Suprapubic skin (tissue), 4 donors: ENCODE results near the gene PMEL. TPM values are rescaled to one million over a fixed set of nuclear protein-coding genes. Genes with fewer than 3 reads are reported as not detected.
"Not testable (repeated sequence)": the region's sequence is repeated elsewhere in the genome, so short reads cannot be mapped to it uniquely, and the experiment has no call there.

Experiments
- DNase-seq, 2 donors: peaks; one replicate each; pipeline ENCODE4 v3.0.0-alpha.2; 2019; ENCODE audit warnings: low spot score in 2 of 2
- H3K27ac ChIP-seq: fragments of 200-600 bp; sonication (generic); one replicate; pipeline ENCODE4 v1.5.1; 2019
- H3K27me3 ChIP-seq: fragments of 200-600 bp; sonication (generic); one replicate; pipeline ENCODE4 v1.5.1; 2019
- H3K36me3 ChIP-seq: fragments of 200-600 bp; sonication (generic); one replicate; pipeline ENCODE4 v1.5.1; 2019
- H3K4me1 ChIP-seq: fragments of 200-600 bp; sonication (generic); one replicate; pipeline ENCODE4 v1.5.1; 2019
- H3K4me3 ChIP-seq: fragments of 200-600 bp; sonication (generic); one replicate; pipeline ENCODE4 v1.5.1; 2019; ENCODE audit warnings: mild to moderate bottlenecking
- H3K9me3 ChIP-seq: fragments of 200-600 bp; sonication (generic); one replicate; pipeline ENCODE4 v1.5.1; 2019
- CTCF ChIP-seq, 2 donors: fragments of 200-600 bp in 1 of 2; fragments of 450-650 bp in 1 of 2; sonication (generic) in 1 of 2; IDR thresholded peaks; one replicate each; pipeline ENCODE4 v1.5.1; 2016 to 2019; ENCODE audit warnings: antibody characterized with exemption in 2 of 2, mild to moderate bottlenecking in 1 of 2, moderate library complexity in 1 of 2
- EP300 ChIP-seq: sonication (generic); formaldehyde crosslinking; IDR thresholded peaks from one replicate; pipeline ENCODE4 v1.6.1; 2017; ENCODE audit warnings: antibody characterized with exemption
- POLR2A ChIP-seq, 2 donors: fragments of 450-650 bp; IDR thresholded peaks; one replicate each; pipeline ENCODE4 v1.6.1; 2017; ENCODE audit warnings: antibody characterized with exemption in 2 of 2, mild to moderate bottlenecking in 2 of 2, moderate library complexity in 2 of 2
- POLR2AphosphoS5 ChIP-seq, 3 donors: sonication (generic); formaldehyde crosslinking; IDR thresholded peaks; one replicate each; pipeline ENCODE4 v1.6.1; 2017; ENCODE audit warnings: antibody characterized with exemption in 3 of 3
- WGBS: methylation state at CpG from one replicate; pipeline ENCODE4 v1.1.5; 2018; 5-methylcytosine and 5-hydroxymethylcytosine counted together
- total RNA-seq, 4 donors: library from RNA; depleted of rRNA; stranded (reverse); fragments of >200 nt; gene quantifications; one replicate each; pipeline ENCODE4 v1.1.0, GENCODE V29; 2016

PMEL gene
- total RNA-seq, 4 donors from 2014 or later = 54.4 to 188 (median 71.7) TPM

- no peaks in the 10 kb centered on the region for H3K27me3 ChIP-seq
- H3K36me3 ChIP-seq = peaks cover 62% of the 10 kb centered on the region
- H3K4me3 ChIP-seq = no peak overlapping the region
- peaks cover 6% of the 10 kb centered on the region for H3K4me1 ChIP-seq
- no peaks in the 10 kb centered on the region for H3K9me3 ChIP-seq
- WGBS = 82% methylated on average over 3 of the region's 3 CpGs
- no peak for DNase-seq
- H3K27ac ChIP-seq = no peak overlapping the region
- TF ChIP-seq CTCF (IDR thresholded peaks at IDR 0.05) (no peak), POLR2A (IDR thresholded peaks at IDR 0.05) (no peak), EP300 (no peak), POLR2AphosphoS5 (IDR thresholded peaks at IDR 0.05) (no peak)
Measured at GRCh38 chr12:55982319-55982936, 16.6 kb upstream of the PMEL start.

- not testable (repeated sequence) for H3K4me3 ChIP-seq, H3K27ac ChIP-seq, H3K4me1 ChIP-seq, H3K9me3 ChIP-seq, DNase-seq, H3K27me3 ChIP-seq
- peaks cover 56% of the 10 kb centered on the region for H3K36me3 ChIP-seq
- WGBS = 81% methylated on average over 5 of the region's 5 CpGs
Measured at GRCh38 chr12:55981882-55982281, 16.0 kb upstream of the PMEL start.

DNA sequence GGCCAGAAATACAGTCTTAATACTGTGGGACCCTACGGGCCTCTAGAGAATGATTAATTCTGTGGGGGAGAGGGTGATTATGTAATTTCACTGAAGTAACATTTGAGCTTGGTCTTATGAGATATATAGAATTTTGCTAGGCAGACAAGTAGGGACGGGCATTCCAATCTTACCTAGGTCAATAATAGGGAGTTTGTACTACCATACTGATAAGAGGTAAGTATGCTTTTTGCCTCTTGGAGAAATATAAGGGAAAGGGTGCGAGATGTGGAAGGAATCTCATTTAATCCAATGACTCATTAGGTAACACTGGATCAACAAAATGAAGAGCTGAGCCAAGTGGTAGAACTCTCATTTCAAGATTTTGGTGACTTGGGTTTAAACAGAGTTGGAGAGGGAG is 13.2 kb upstream of the PMEL start:
- H3K4me3 ChIP-seq = no peak overlapping the region
- H3K36me3 ChIP-seq = peaks cover 31% of the 10 kb centered on the region
- no peaks in the 10 kb centered on the region for H3K9me3 ChIP-seq
- 87% methylated on average over 3 of the region's 3 CpGs for WGBS
- TF ChIP-seq CTCF (IDR thresholded peaks at IDR 0.05) (no peak), POLR2A (IDR thresholded peaks at IDR 0.05) (no peak), POLR2AphosphoS5 (IDR thresholded peaks at IDR 0.05) (no peak), EP300 (no peak)
- H3K27me3 ChIP-seq = no peaks in the 10 kb centered on the region
- H3K4me1 ChIP-seq = peaks cover 23% of the 10 kb centered on the region
- DNase-seq = no peak
- H3K27ac ChIP-seq = no peak overlapping the region

DNA sequence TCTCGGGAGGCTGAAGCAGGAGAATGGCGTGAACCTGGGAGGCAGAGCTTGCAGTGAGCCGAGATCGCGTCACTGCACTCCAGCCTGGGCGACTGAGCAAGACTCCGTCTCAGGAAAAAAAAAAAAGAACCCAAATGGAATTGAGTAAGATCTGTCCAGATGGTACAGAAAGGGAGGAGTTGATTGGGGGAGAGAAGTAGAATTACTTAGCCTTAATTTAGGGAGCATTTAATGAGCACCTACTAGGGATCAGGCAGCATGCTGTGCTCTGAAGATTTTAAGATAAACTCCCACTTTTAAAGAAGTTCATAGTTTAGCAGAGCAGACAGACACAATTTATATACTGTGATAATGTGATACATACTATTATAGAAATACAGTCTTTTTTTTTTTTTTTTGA is 12.6 kb upstream of the PMEL start:
- no peak for TF ChIP-seq POLR2A (IDR thresholded peaks at IDR 0.05)
- no peak for TF ChIP-seq CTCF (IDR thresholded peaks at IDR 0.05)
- no peak for TF ChIP-seq POLR2AphosphoS5 (IDR thresholded peaks at IDR 0.05)
- no peak for TF ChIP-seq EP300
- no peak for DNase-seq
- no peak overlapping the region for H3K27ac ChIP-seq
- H3K4me1 ChIP-seq = peaks cover 23% of the 10 kb centered on the region
- 85% methylated on average over 7 of the region's 7 CpGs for WGBS
- H3K4me3 ChIP-seq = no peak overlapping the region
- H3K27me3 ChIP-seq = no peaks in the 10 kb centered on the region
- H3K36me3 ChIP-seq = peaks cover 24% of the 10 kb centered on the region
- no peaks in the 10 kb centered on the region for H3K9me3 ChIP-seq

DNA sequence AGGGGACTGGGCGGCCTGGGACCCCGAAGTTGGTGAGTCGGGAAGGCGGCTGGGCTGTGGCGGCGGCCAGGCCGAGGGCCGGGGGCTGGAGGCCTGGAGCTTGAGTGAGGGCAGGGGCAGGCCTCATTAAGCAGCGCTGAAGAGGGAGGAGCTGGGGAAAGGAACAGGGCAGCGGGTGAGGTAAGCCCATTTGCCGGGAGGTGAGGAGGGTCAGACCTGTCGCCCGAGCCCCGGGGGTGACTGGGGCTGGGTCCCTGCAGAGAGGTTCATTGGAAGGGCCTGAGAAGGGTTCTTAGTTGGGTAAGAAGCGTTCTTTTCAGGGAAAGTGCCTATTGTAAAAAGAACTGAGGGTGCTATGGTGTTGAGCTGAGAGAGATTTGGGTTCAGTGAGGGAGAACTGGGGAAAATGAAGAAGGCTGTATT is 8.5 kb upstream of the PMEL start:
- no peaks in the 10 kb centered on the region for H3K36me3 ChIP-seq
- H3K4me3 ChIP-seq = peak overlapping the region; percentile 84
- H3K9me3 ChIP-seq = no peaks in the 10 kb centered on the region
- peak overlapping the region; percentile 92 for H3K27ac ChIP-seq
- TF ChIP-seq EP300 (no peak), CTCF (IDR thresholded peaks at IDR 0.05) (no peak), POLR2A (IDR thresholded peaks at IDR 0.05) (no peak), POLR2AphosphoS5 (IDR thresholded peaks at IDR 0.05) (no peak)
- under 1% methylated on average over 11 of the region's 15 CpGs for WGBS
- DNase-seq = no peak
- H3K4me1 ChIP-seq = peaks cover 36% of the 10 kb centered on the region
- H3K27me3 ChIP-seq = no peaks in the 10 kb centered on the region
